ENCODE data around the gene PLCB2.

PLCB2 gene

GRCh38 chr15:40330368-40330836 is 22.7 kb upstream of the PLCB2 start:
- Histone ChIP-seq H4K20me1 (ENCODE audit: insufficient read depth, low read length, poor library complexity, severe bottlenecking) (peaks cover 4% of the 10 kb centered on the region), H3K9me2 (replicated peaks; ENCODE audit: low read depth, low read length) (no peaks in the 10 kb centered on the region), H2AFZ (ENCODE audit: low read length) (no peak overlapping the region), H3K27me3 (ENCODE audit: insufficient read depth, low read length, poor library complexity, severe bottlenecking) (no peaks in the 10 kb centered on the region), H3K9ac (ENCODE audit: low read depth, low read length, poor library complexity, severe bottlenecking) (peak overlapping the region; percentile 82), H3F3A (ENCODE audit: low read depth) (0 out of 2 replicates have a peak, but pooled peaks cover 8% of the 10 kb centered on the region), H3K4me2 (ENCODE audit: low read depth, low read length, poor library complexity, severe bottlenecking) (peak overlapping the region; percentile 84), H3K36me3 (ENCODE audit: insufficient read depth, low read length) (peaks cover 3% of the 10 kb centered on the region; the same call in 1 of the 2 replicates), H3K9me3 (ENCODE audit: insufficient read depth, low read depth, low read length) (no peaks in the 10 kb centered on the region), H3K4me1 (ENCODE audit: insufficient read depth, low read length, poor library complexity, severe bottlenecking) (peaks cover 96% of the 10 kb centered on the region), H3K4me3 (ENCODE audit: low read length, poor library complexity, severe bottlenecking) (no peak overlapping the region), H3K79me2 (ENCODE audit: insufficient read depth, low read length) (peaks cover 77% of the 10 kb centered on the region)
- TF ChIP-seq CTCF (conservative IDR thresholded peaks at IDR 0.05; ENCODE audit: low read length) (no peak), EZH2phosphoT487 (IDR thresholded peaks at IDR 0.05; ENCODE audit: borderline replicate concordance) (no peak)

GRCh38 chr15:40329804-40330203 is 22.1 kb upstream of the PLCB2 start:
- Histone ChIP-seq H2AFZ (ENCODE audit: low read length) (no peak overlapping the region), H3K4me1 (ENCODE audit: insufficient read depth, low read length, poor library complexity, severe bottlenecking) (peaks cover 96% of the 10 kb centered on the region), H3K9me3 (ENCODE audit: insufficient read depth, low read depth, low read length) (no peaks in the 10 kb centered on the region), H3K9ac (ENCODE audit: low read depth, low read length, poor library complexity, severe bottlenecking) (peak overlapping the region; percentile 82), H3K27me3 (ENCODE audit: insufficient read depth, low read length, poor library complexity, severe bottlenecking) (no peaks in the 10 kb centered on the region), H3K9me2 (replicated peaks; ENCODE audit: low read depth, low read length) (no peaks in the 10 kb centered on the region), H3K36me3 (ENCODE audit: insufficient read depth, low read length) (peaks cover 3% of the 10 kb centered on the region; the same call in 1 of the 2 replicates), H4K20me1 (ENCODE audit: insufficient read depth, low read length, poor library complexity, severe bottlenecking) (peaks cover 10% of the 10 kb centered on the region), H3F3A (ENCODE audit: low read depth) (0 out of 2 replicates have a peak, but pooled peaks cover 8% of the 10 kb centered on the region), H3K79me2 (ENCODE audit: insufficient read depth, low read length) (peaks cover 83% of the 10 kb centered on the region), H3K4me3 (ENCODE audit: low read length, poor library complexity, severe bottlenecking) (peak overlapping the region; percentile 81), H3K4me2 (ENCODE audit: low read depth, low read length, poor library complexity, severe bottlenecking) (peak overlapping the region; percentile 84)
- TF ChIP-seq EZH2phosphoT487 (IDR thresholded peaks at IDR 0.05; ENCODE audit: borderline replicate concordance) (no peak), CTCF (conservative IDR thresholded peaks at IDR 0.05; ENCODE audit: low read length) (no peak)

- Histone ChIP-seq H3K9me3 (ENCODE audit: insufficient read depth, low read depth, low read length) (no peaks in the 10 kb centered on the region), H3K9ac (ENCODE audit: low read depth, low read length, poor library complexity, severe bottlenecking) (peak overlapping the region; percentile 82), H3K36me3 (ENCODE audit: insufficient read depth, low read length) (peaks cover 3% of the 10 kb centered on the region; the same call in 1 of the 2 replicates), H3K4me2 (ENCODE audit: low read depth, low read length, poor library complexity, severe bottlenecking) (peak overlapping the region; percentile 84), H3F3A (ENCODE audit: low read depth) (0 out of 2 replicates have a peak, but pooled peaks cover 5% of the 10 kb centered on the region), H3K79me2 (ENCODE audit: insufficient read depth, low read length) (peaks cover 93% of the 10 kb centered on the region), H3K9me2 (replicated peaks; ENCODE audit: low read depth, low read length) (no peaks in the 10 kb centered on the region), H3K4me1 (ENCODE audit: insufficient read depth, low read length, poor library complexity, severe bottlenecking) (peaks cover 88% of the 10 kb centered on the region), H3K27me3 (ENCODE audit: insufficient read depth, low read length, poor library complexity, severe bottlenecking) (no peaks in the 10 kb centered on the region), H3K4me3 (ENCODE audit: low read length, poor library complexity, severe bottlenecking) (peak overlapping the region; percentile 81), H4K20me1 (ENCODE audit: insufficient read depth, low read length, poor library complexity, severe bottlenecking) (peaks cover 13% of the 10 kb centered on the region), H2AFZ (ENCODE audit: low read length) (no peak overlapping the region)
- TF ChIP-seq EZH2phosphoT487 (IDR thresholded peaks at IDR 0.05; ENCODE audit: borderline replicate concordance), result no peak
Observed at GRCh38 chr15:40328751-40329150, 21.0 kb upstream of the PLCB2 start.

GRCh38 chr15:40328176-40328575 is 20.4 kb upstream of the PLCB2 start:
- TF ChIP-seq EZH2phosphoT487 (IDR thresholded peaks at IDR 0.05; ENCODE audit: borderline replicate concordance) (no peak), CTCF (conservative IDR thresholded peaks at IDR 0.05; ENCODE audit: low read length) (no peak)
- Histone ChIP-seq H4K20me1 (ENCODE audit: insufficient read depth, low read length, poor library complexity, severe bottlenecking) (peaks cover 13% of the 10 kb centered on the region), H3K36me3 (ENCODE audit: insufficient read depth, low read length) (peaks cover 3% of the 10 kb centered on the region; the same call in 1 of the 2 replicates), H3F3A (ENCODE audit: low read depth) (0 out of 2 replicates have a peak, but pooled peaks cover 5% of the 10 kb centered on the region), H2AFZ (ENCODE audit: low read length) (no peak overlapping the region), H3K79me2 (ENCODE audit: insufficient read depth, low read length) (peaks cover 92% of the 10 kb centered on the region), H3K27me3 (ENCODE audit: insufficient read depth, low read length, poor library complexity, severe bottlenecking) (no peaks in the 10 kb centered on the region), H3K4me3 (ENCODE audit: low read length, poor library complexity, severe bottlenecking) (peak overlapping the region; percentile 81), H3K9ac (ENCODE audit: low read depth, low read length, poor library complexity, severe bottlenecking) (peak overlapping the region; percentile 82), H3K9me3 (ENCODE audit: insufficient read depth, low read depth, low read length) (no peaks in the 10 kb centered on the region), H3K4me1 (ENCODE audit: insufficient read depth, low read length, poor library complexity, severe bottlenecking) (peaks cover 83% of the 10 kb centered on the region), H3K9me2 (replicated peaks; ENCODE audit: low read depth, low read length) (no peaks in the 10 kb centered on the region), H3K4me2 (ENCODE audit: low read depth, low read length, poor library complexity, severe bottlenecking) (peak overlapping the region; percentile 84)

Data from Loucy (cell line).